SK-N-SH (cell line): Measurements from ENCODE around the gene CBX1. TPM values are rescaled to one million over a fixed set of nuclear protein-coding genes. Genes with fewer than 3 reads are reported as not detected.

Experiments used
- CTCF ChIA-PET: fragments of 300-600, 350-600 bp; formaldehyde crosslinking; extraction: SDS; loops from one replicate; lab custom pipeline; 2021; lab: Yijun Ruan, JAX
- POLR2A ChIA-PET: fragments of 350-600 bp; sonication (Branson Sonifier 250); formaldehyde crosslinking; extraction: SDS; loops from one replicate; lab custom pipeline; 2020; ENCODE audit warnings: antibody characterized with exemption, inconsistent platforms; lab: Yijun Ruan, JAX
- DNase-seq: peaks from one replicate; pipeline ENCODE4 v3.0.0; 2012
- H2AFZ ChIP-seq: fragments of 200-600 bp; sonication (generic); 2 replicates; pipeline ENCODE4 v1.8.1; 2016; ENCODE audit warnings: antibody characterized with exemption, mild to moderate bottlenecking, low read depth
- H3F3A ChIP-seq: fragments of 200-600 bp; sonication (generic); replicated peaks from 2 replicates; pipeline ENCODE3; 2016; ENCODE audit warnings: antibody characterized with exemption, mild to moderate bottlenecking; ENCODE audit not compliant: insufficient read depth
- H3K27ac ChIP-seq, 2 experiments: fragments of 200-500 bp in 1 of 2; fragments of 200-600 bp in 1 of 2; sonication (Bioruptor generic) in 1 of 2; sonication (generic), shearing (Covaris generic) in 1 of 2; 2 replicates each; pipeline versions ENCODE4 v1.5.1 to v1.6.1; 2014 to 2016; ENCODE audit warnings: low read depth in 2 of 2, inconsistent platforms in 1 of 2, low read length in 1 of 2, mild to moderate bottlenecking in 1 of 2, mixed read lengths in 1 of 2
- H3K27me3 ChIP-seq: fragments of 200-600 bp; sonication (generic), shearing (Covaris generic); 2 replicates; pipeline ENCODE4 v1.6.1; 2016; ENCODE audit warnings: mixed run types; ENCODE audit not compliant: insufficient read depth
- H3K36me3 ChIP-seq, 2 experiments: fragments of 200-500 bp in 1 of 2; fragments of 200-600 bp in 1 of 2; sonication (Bioruptor generic) in 1 of 2; sonication (generic) in 1 of 2; replicated peaks in 1 of 2; 2 replicates each; pipeline versions ENCODE3 to v1.5.1; 2014 to 2016; ENCODE audit warnings: low read length in 1 of 2, mild to moderate bottlenecking in 1 of 2; ENCODE audit not compliant: insufficient read depth in 2 of 2, control insufficient read depth in 1 of 2
- H3K4me1 ChIP-seq, 2 experiments: fragments of 200-500 bp in 1 of 2; fragments of 200-600 bp in 1 of 2; sonication (Bioruptor generic) in 1 of 2; sonication (generic), shearing (Covaris generic) in 1 of 2; 2 replicates each; pipeline versions ENCODE4 v1.5.1 to v1.6.1; 2014 to 2016; ENCODE audit warnings: low read depth in 1 of 2, low read length in 1 of 2, mixed run types in 1 of 2; ENCODE audit not compliant: insufficient read depth in 2 of 2, control insufficient read depth in 1 of 2
- H3K4me2 ChIP-seq: fragments of 200-600 bp; sonication (generic), shearing (Covaris generic); 2 replicates; pipeline ENCODE4 v1.6.1; 2017; ENCODE audit warnings: mixed run types
- H3K4me3 ChIP-seq, 2 experiments: fragments of 200-500 bp in 1 of 2; fragments of 200-600 bp in 1 of 2; sonication (Bioruptor generic) in 1 of 2; sonication (generic), shearing (Covaris generic) in 1 of 2; 2 replicates each; pipeline versions ENCODE4 v1.5.1 to v1.8.1; 2014 to 2016; ENCODE audit warnings: low read depth in 2 of 2, inconsistent platforms in 1 of 2, low read length in 1 of 2, mild to moderate bottlenecking in 1 of 2, mixed read lengths in 1 of 2, moderate library complexity in 1 of 2
- H3K79me2 ChIP-seq: fragments of 200-600 bp; sonication (generic); 2 replicates; pipeline ENCODE4 v1.8.1; 2017; ENCODE audit warnings: mild to moderate bottlenecking; ENCODE audit not compliant: insufficient read depth
- H3K9ac ChIP-seq: fragments of 200-600 bp; sonication (generic); 2 replicates; pipeline ENCODE4 v1.6.1; 2017; ENCODE audit warnings: mixed run types
- H3K9me2 ChIP-seq: fragments of 200-600 bp; sonication (generic); 2 replicates; pipeline ENCODE4 v1.6.1; 2017; ENCODE audit warnings: mixed run types
- H3K9me3 ChIP-seq: fragments of 200-600 bp; sonication (generic); 2 replicates; pipeline ENCODE4 v1.6.1; 2017; ENCODE audit warnings: mixed run types, mild to moderate bottlenecking, moderate library complexity
- H4K20me1 ChIP-seq: fragments of 200-600 bp; sonication (generic); 2 replicates; pipeline ENCODE4 v1.6.1; 2017; ENCODE audit warnings: mild to moderate bottlenecking, mixed run types; ENCODE audit not compliant: insufficient read depth
- FOXJ3 ChIP-seq: sonication (generic); formaldehyde crosslinking; IDR thresholded peaks from 2 replicates; pipeline ENCODE4 v1.5.1; 2020; ENCODE audit warnings: mild to moderate bottlenecking, missing genetic modification reagents
- FOXM1 ChIP-seq: IDR thresholded peaks from 2 replicates; pipeline ENCODE4 v1.4.0; 2012; ENCODE audit warnings: low read depth, mild to moderate bottlenecking
- GABPA ChIP-seq: IDR thresholded peaks from 2 replicates; pipeline ENCODE4 v1.4.0; 2012; ENCODE audit warnings: low read depth, mild to moderate bottlenecking
- IRF3 ChIP-seq: fragments of 150-350 bp; IDR thresholded peaks from 2 replicates; pipeline ENCODE4 v1.6.1; 2016; ENCODE audit warnings: mild to moderate bottlenecking, low read depth, low read length
- JUND ChIP-seq: IDR thresholded peaks from 2 replicates; pipeline ENCODE4 v1.4.0; 2012
- MAX ChIP-seq: IDR thresholded peaks from 2 replicates; pipeline ENCODE4 v1.4.0; 2012; ENCODE audit warnings: low read depth
- MEF2A ChIP-seq: IDR thresholded peaks from 2 replicates; pipeline ENCODE4 v1.4.0; 2012; ENCODE audit warnings: low read depth, borderline replicate concordance
- NFIC ChIP-seq: IDR thresholded peaks from 2 replicates; pipeline ENCODE4 v1.4.0; 2012; ENCODE audit warnings: borderline replicate concordance
- NRF1 ChIP-seq: IDR thresholded peaks from 2 replicates; pipeline ENCODE4 v1.6.1; 2012; ENCODE audit warnings: low read depth, mild to moderate bottlenecking, low read length
- PBX3 ChIP-seq: IDR thresholded peaks from 2 replicates; pipeline ENCODE4; 2012
- POLR2AphosphoS5 ChIP-seq: IDR thresholded peaks from 2 replicates; pipeline ENCODE4 v1.6.1; 2012; ENCODE audit warnings: low read depth, low read length
- RFX5 ChIP-seq: IDR thresholded peaks from 2 replicates; pipeline ENCODE4 v1.6.1; 2012; ENCODE audit warnings: mild to moderate bottlenecking, improper control_type of control experiment, low read length
- SIN3A ChIP-seq: IDR thresholded peaks from 2 replicates; pipeline ENCODE4 v1.6.1; 2012; ENCODE audit warnings: low read depth, mild to moderate bottlenecking, low read length, moderate library complexity, borderline replicate concordance
- SMC3 ChIP-seq: IDR thresholded peaks from 2 replicates; pipeline ENCODE4 v1.6.1; 2012; ENCODE audit warnings: low read depth, low read length, improper control_type of control experiment
- TAF1 ChIP-seq: IDR thresholded peaks from 2 replicates; pipeline ENCODE4 v1.6.1; 2012; ENCODE audit warnings: low read depth, mild to moderate bottlenecking, low read length, moderate library complexity, borderline replicate concordance
- TCF12 ChIP-seq: IDR thresholded peaks from 2 replicates; pipeline ENCODE4 v1.4.0; 2012
- TEAD4 ChIP-seq: IDR thresholded peaks from 2 replicates; pipeline ENCODE4 v1.4.0; 2012; ENCODE audit warnings: mild to moderate bottlenecking, borderline replicate concordance; ENCODE audit not compliant: insufficient read depth
- YY1 ChIP-seq: IDR thresholded peaks from 2 replicates; pipeline ENCODE4 v1.4.0; 2012; ENCODE audit warnings: low read depth, mild to moderate bottlenecking
- ZBTB33 ChIP-seq: IDR thresholded peaks from 2 replicates; pipeline ENCODE4 v1.4.0; 2012; ENCODE audit warnings: low read depth, borderline replicate concordance
- WGBS: methylation state at CpG from one replicate; pipeline ENCODE4 v1.1.6; 2017; ENCODE audit warnings: low lambda C conversion rate; 5-methylcytosine and 5-hydroxymethylcytosine counted together
- polyA plus RNA-seq, 3 experiments: library from polyadenylated mRNA; depleted of rRNA; stranded (reverse); fragments of >200 nt; gene quantifications; 2 replicates each; pipeline ENCODE4 v1.2.3, GENCODE V29; 2012

CBX1 gene
- polyA plus RNA-seq, 1 of the 3 experiments (the other 2 are of a cell fraction), result 102 TPM

GRCh38 chr17:48028736-48029135 is 72.5 kb downstream of the CBX1 start:
- Histone ChIP-seq H3K4me1 (peaks cover 14 to 26% of the 10 kb centered on the region in 2 experiments; a peak in 3 of 4 replicates), H3K4me2 (no peak overlapping the region), H3K27me3 (no peaks in the 10 kb centered on the region), H3K9me3 (no peaks in the 10 kb centered on the region), H3K27ac (no peak overlapping the region), H3K4me3 (no peak overlapping the region), H3K79me2 (no peaks in the 10 kb centered on the region), H3K9ac (no peak overlapping the region), H2AFZ (no peak overlapping the region), H4K20me1 (no peaks in the 10 kb centered on the region), H3F3A (peaks cover 28% of the 10 kb centered on the region), H3K36me3 (no peaks in the 10 kb centered on the region), H3K9me2 (no peaks in the 10 kb centered on the region)
- WGBS, result 100% methylated on average over 1 of the region's 1 CpG
- ChIA-PET POLR2A (interaction anchor here (3.0 kb wide), 1 partner anchor 20 kb away, joined by 27 read pairs; the partner anchor contains the start of gene NFE2L1), CTCF (interaction anchor here (1.0 to 31.3 kb wide), 4 partner anchors 9 to 101 kb away, joined by 3 to 1200 read pairs (median 119); partner anchors contain the start of genes COPZ2 and NFE2L1)
- TF ChIP-seq GABPA (no peak), SMC3 (no peak), NRF1 (no peak), TCF12 (no peak), FOXJ3 (CRISPR knock-in tag) (no peak), IRF3 (no peak), FOXM1 (no peak), SIN3A (no peak), POLR2AphosphoS5 (no peak), JUND (no peak), TEAD4 (no peak), ZBTB33 (no peak), YY1 (no peak), TAF1 (no peak), NFIC (no peak), MAX (no peak), MEF2A (no peak), RFX5 (no peak), PBX3 (no peak)
- no peak for DNase-seq
